AG04449 (cell line): ENCODE measurements around the gene HSD17B14.

Experiments used
- CTCF ChIA-PET: fragments of 350-600 bp; formaldehyde crosslinking; extraction: SDS; loops from one replicate; lab custom pipeline; 2021; ENCODE audit warnings: antibody characterized with exemption; lab: Yijun Ruan, JAX
- POLR2A ChIA-PET: fragments of 400-600, 350-600 bp; formaldehyde crosslinking; extraction: SDS; loops from one replicate; lab custom pipeline; 2020; ENCODE audit warnings: antibody characterized with exemption, inconsistent platforms; lab: Yijun Ruan, JAX
- DNase-seq: peaks from one replicate; pipeline ENCODE4 v3.0.0-alpha.2; 2010; ENCODE audit warnings: low read depth, low spot score
- H3K4me3 ChIP-seq: 2 replicates; pipeline ENCODE4 v1.5.1; 2011; ENCODE audit warnings: low read depth, mild to moderate bottlenecking, control low read depth, low read length
- TF ChIP-seq, protein P1 (sequence below): IDR thresholded peaks from one replicate; pipeline ENCODE4 v1.5.1; 2011; ENCODE audit warnings: mild to moderate bottlenecking, moderate library complexity, low read length, control low read depth, inconsistent platforms; ENCODE audit not compliant: insufficient read depth; ENCODE audit errors: missing control alignments

HSD17B14 gene

DNA sequence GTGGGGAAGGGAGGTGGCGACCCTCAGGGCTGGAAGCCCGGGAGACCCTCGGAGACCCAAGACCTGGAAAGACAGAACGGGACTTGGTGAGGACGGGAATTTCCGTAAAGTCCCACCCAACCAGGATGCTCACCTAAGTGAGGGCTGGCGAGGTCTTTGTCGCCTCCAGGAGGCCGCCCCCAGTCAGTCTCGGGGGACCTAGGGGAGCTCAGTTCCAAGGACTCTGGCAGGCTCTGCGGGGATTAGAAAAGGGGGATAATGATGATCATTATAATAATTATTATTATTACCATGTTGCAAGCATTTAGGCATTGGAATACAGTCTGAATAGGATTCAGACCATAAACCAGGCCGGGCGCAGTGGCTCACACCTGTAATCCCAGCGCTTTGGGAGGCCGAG, 9.1 kb upstream of the HSD17B14 start:
- no peak for DNase-seq
- H3K4me3 ChIP-seq, result no peak overlapping the region
- CTCF ChIA-PET, result interaction anchor here (0.8 to 15.6 kb wide), 11 partner anchors 9 to 171 kb away, joined by 3 to 737 read pairs (median 14); partner anchors contain the start of genes BCAT2, HSD17B14 and PLEKHA4
- POLR2A ChIA-PET, result interaction anchor here (0.6 kb wide), 1 partner anchor 114 kb away, joined by 4 read pairs; no protein-coding TSS in a partner anchor
- TF ChIP-seq, protein P1, sequence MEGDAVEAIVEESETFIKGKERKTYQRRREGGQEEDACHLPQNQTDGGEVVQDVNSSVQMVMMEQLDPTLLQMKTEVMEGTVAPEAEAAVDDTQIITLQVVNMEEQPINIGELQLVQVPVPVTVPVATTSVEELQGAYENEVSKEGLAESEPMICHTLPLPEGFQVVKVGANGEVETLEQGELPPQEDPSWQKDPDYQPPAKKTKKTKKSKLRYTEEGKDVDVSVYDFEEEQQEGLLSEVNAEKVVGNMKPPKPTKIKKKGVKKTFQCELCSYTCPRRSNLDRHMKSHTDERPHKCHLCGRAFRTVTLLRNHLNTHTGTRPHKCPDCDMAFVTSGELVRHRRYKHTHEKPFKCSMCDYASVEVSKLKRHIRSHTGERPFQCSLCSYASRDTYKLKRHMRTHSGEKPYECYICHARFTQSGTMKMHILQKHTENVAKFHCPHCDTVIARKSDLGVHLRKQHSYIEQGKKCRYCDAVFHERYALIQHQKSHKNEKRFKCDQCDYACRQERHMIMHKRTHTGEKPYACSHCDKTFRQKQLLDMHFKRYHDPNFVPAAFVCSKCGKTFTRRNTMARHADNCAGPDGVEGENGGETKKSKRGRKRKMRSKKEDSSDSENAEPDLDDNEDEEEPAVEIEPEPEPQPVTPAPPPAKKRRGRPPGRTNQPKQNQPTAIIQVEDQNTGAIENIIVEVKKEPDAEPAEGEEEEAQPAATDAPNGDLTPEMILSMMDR, result no peak

DNA sequence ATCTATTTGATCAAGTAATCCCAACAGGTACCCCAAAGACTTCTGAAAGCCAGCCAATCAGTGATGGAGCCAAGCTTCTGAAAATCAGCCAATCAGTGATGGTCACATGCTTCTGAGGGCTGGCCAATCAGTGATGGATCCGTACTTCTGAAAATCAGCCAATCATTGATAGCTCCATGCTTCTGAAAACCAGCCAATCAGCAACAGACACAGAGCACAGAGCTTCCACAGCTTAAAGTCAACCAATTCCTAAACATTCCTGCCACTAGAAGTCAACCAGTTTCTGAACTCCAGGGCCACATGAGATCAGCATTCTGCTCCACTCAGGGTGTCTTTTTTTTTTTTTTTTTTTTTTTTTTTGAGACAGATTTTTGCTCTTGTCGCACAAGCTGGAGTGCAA, 8.2 kb upstream of the HSD17B14 start:
- TF ChIP-seq, protein P1, result no peak
- POLR2A ChIA-PET, result interaction anchor here (0.6 kb wide), 1 partner anchor 49 kb away, joined by 5 read pairs; no protein-coding TSS in a partner anchor
- CTCF ChIA-PET, result interaction anchor here (0.7 to 15.6 kb wide), 14 partner anchors 8 to 199 kb away, joined by 3 to 737 read pairs (median 6); partner anchors contain the start of genes BCAT2, CA11, HSD17B14 and PLEKHA4
- no peak overlapping the region for H3K4me3 ChIP-seq
- no peak for DNase-seq

GRCh38 chr19:48842789-48843162, 6.5 kb upstream of the HSD17B14 start:
- DNase-seq, result no peak
- no peak overlapping the region for H3K4me3 ChIP-seq
- TF ChIP-seq, protein P1, result peak; percentile 50
- ChIA-PET POLR2A (interaction anchor here (0.6 to 1.4 kb wide), 4 partner anchors 12 to 55 kb away, joined by 3 to 5 read pairs (median 3); no protein-coding TSS in a partner anchor), CTCF (interaction anchor here (0.7 to 15.6 kb wide), 46 partner anchors 11 to 210 kb away, joined by 3 to 737 read pairs (median 5); partner anchors contain the start of genes BCAT2, CA11, DHDH and FTL)

DNA sequence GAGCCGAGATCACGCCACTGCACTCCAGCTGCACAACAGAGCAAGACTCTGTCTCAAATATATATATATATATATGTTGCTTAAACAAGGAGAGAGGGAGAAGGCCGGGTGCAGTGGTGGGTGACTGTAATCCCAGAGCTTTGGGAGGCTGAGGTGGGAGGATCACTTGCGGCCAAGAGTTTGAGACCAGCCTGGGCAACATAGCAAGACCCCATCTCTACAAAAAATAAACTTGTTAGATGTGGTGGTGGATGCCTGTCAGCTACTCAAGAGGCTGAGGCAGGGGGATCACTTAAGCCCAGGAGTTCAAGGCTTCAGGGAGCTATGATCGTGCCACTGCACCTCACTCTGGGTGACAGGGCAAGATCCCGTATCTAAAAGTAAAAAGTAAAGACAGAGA, 5.3 kb upstream of the HSD17B14 start:
- no peak overlapping the region for H3K4me3 ChIP-seq
- CTCF ChIA-PET, result interaction anchor here (1.0 to 15.6 kb wide), 27 partner anchors 10 to 199 kb away, joined by 3 to 737 read pairs (median 7); partner anchors contain the start of genes BCAT2, CA11, GYS1 and IZUMO1
- TF ChIP-seq, protein P1, result no peak
- DNase-seq, result no peak
- POLR2A ChIA-PET, result no interaction called here

- no peak for DNase-seq
- POLR2A ChIA-PET, result no interaction called here
- CTCF ChIA-PET, result interaction anchor here (1.6 to 15.6 kb wide), 11 partner anchors 9 to 196 kb away, joined by 6 to 737 read pairs (median 30); partner anchors contain the start of genes BCAT2, CA11 and PPP1R15A
- TF ChIP-seq, protein P1, result no peak
- no peak overlapping the region for H3K4me3 ChIP-seq
These were observed 4.8 kb upstream of the HSD17B14 start for GRCh38 chr19:48841047-48841446.

DNA sequence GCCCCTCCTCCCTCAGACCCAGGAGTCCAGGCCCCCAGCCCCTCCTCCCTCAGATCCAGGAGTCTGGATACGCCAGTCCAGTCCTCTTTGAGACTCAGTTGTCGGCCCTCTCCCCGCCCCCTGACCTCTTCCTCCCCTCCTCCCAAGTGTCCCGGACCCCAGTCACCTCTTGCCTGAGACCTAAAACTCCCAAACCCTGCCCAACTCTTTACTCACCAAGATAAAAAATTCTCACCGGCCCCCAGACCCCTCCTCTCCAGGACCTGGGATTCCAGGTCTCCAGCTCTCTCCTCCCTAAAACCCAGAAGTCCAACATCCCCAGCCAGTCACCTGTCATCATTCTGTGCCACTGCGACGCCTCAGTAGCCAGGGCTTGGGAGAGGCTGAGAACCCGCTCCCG, 1.4 kb upstream of the HSD17B14 start:
- POLR2A ChIA-PET, result interaction anchor here (0.7 to 2.0 kb wide), 5 partner anchors 27 to 128 kb away, joined by 3 to 12 read pairs (median 5); partner anchors contain the start of genes BCAT2 and PPP1R15A
- H3K4me3 ChIP-seq, result peak overlapping the region; percentile 64; the same call in 1 of the 2 replicates
- CTCF ChIA-PET, result interaction anchor here (0.6 to 15.6 kb wide), 6 partner anchors 7 to 405 kb away, joined by 3 to 737 read pairs (median 6); no protein-coding TSS in a partner anchor
- TF ChIP-seq, protein P1, result no peak
- no peak for DNase-seq
